Stomach (tissue), 9 donors: ENCODE data around the gene POM121L2. TPM values are rescaled to one million over a fixed set of nuclear protein-coding genes. Genes with fewer than 3 reads are reported as not detected.

Source experiments
- DNase-seq, 2 donors: peaks; one replicate each; pipeline versions ENCODE4 v3.0.0 to v3.0.0-alpha.2; 2013 to 2019
- H3K27ac ChIP-seq, 5 donors: fragments of 200-600 bp in 4 of 5; sonication (generic) in 4 of 5; one replicate each; pipeline ENCODE4 v1.5.1; 2013 to 2019; ENCODE audit warnings: mild to moderate bottlenecking in 1 of 5, moderate library complexity in 1 of 5
- H3K27me3 ChIP-seq, 3 donors: fragments of 200-600 bp; sonication (generic); one replicate each; pipeline ENCODE4 v1.5.1; 2017 to 2019; ENCODE audit warnings: mixed run types in 1 of 3
- H3K36me3 ChIP-seq, 4 donors: fragments of 200-600 bp; sonication (generic); 1 replicate in 3 of 4; 2 replicates in 1 of 4; pipeline ENCODE4 v1.5.1; 2016 to 2019
- H3K4me1 ChIP-seq, 4 donors: fragments of 200-600 bp; sonication (generic); one replicate each; pipeline ENCODE4 v1.5.1; 2016 to 2019
- H3K4me3 ChIP-seq, 4 donors: fragments of 200-600 bp; sonication (generic) in 3 of 4; one replicate each; pipeline ENCODE4 v1.5.1; 2016 to 2019; ENCODE audit warnings: mild to moderate bottlenecking in 1 of 4
- H3K9me3 ChIP-seq, 4 donors: fragments of 200-600 bp; sonication (generic); one replicate each; pipeline ENCODE4 v1.5.1; 2016 to 2019
- EP300 ChIP-seq: sonication (generic); formaldehyde crosslinking; IDR thresholded peaks from one replicate; pipeline ENCODE4 v1.6.1; 2017; ENCODE audit warnings: antibody characterized with exemption
- POLR2A ChIP-seq, 4 donors: fragments of 450-650 bp; IDR thresholded peaks; one replicate each; pipeline ENCODE4 v1.6.1; 2016; ENCODE audit warnings: antibody characterized with exemption in 4 of 4, control low read depth in 2 of 4, mild to moderate bottlenecking in 1 of 4, moderate library complexity in 1 of 4
- POLR2AphosphoS5 ChIP-seq, 3 donors: sonication (generic); formaldehyde crosslinking; IDR thresholded peaks; one replicate each; pipeline ENCODE4 v1.6.1; 2016; ENCODE audit warnings: antibody characterized with exemption in 3 of 3
- WGBS, 5 donors: extraction: QIAGEN DNeasy Blood & Tissue Kit in 3 of 5; methylation state at CpG; one replicate each; pipeline versions ENCODE4 v1.1.5 to v1.1.7; 2013 to 2018; 5-methylcytosine and 5-hydroxymethylcytosine counted together
- intact Hi-C: fragments of 100-400 bp; cut with DNase I; formaldehyde crosslinking; loops from one replicate; pipeline ENCODE4 v1.15.1; 2023; ENCODE audit warnings: low total_unique reads
- polyA plus RNA-seq, 3 donors: library from polyadenylated mRNA; stranded (reverse); fragments of 200-250 nt; gene quantifications; one replicate each; pipeline ENCODE4 v1.2.3, GENCODE V29; 2013
- total RNA-seq, 5 donors: library from RNA; depleted of rRNA; stranded (reverse); fragments of >200 nt; gene quantifications; one replicate each; pipeline versions ENCODE4 v1.1.0 to v1.2.3, GENCODE V29; 2014 to 2016
- TF ChIP-seq, protein P1 (sequence below), 7 experiments: fragments of 450-650 bp in 4 of 7; fragments of 200-600 bp in 3 of 7; sonication (generic) in 3 of 7; IDR thresholded peaks; one replicate each; pipeline ENCODE4 v1.5.1; 2016 to 2019; ENCODE audit warnings: antibody characterized with exemption in 7 of 7, control low read depth in 2 of 7, mild to moderate bottlenecking in 1 of 7
- donor health status: healthy with polysubstance abuse.
- donor health status: Bipolar disorder and iron deficiency.
- donor health status: healthy.

POM121L2 gene
- total and polyA plus RNA-seq, 8 donors, result not detected

DNA sequence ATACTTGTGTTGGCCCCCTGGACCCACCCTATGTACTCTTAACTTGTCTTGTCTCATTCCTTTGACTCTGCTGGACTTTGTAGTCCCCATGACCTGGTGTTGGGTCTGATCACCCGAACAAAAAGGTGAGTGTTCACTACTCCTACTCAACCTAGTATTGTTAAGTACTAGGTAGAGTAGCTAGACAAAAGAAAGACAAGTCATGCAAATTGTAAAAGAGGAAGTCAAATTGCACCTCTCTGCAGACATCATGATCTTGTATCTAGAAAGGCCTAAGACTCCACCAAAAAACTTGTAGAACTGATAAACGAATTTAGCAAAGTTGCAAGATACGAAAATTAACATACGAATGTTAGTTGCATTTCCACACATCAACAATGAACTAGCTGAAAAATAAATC, 40.8 kb upstream of the POM121L2 start:
- peaks cover 0 to 40% (median 14%) of the 10 kb centered on the region in 4 donors for H3K9me3 ChIP-seq
- no peak overlapping the region for H3K4me3 ChIP-seq
- no peak for TF ChIP-seq EP300
- no peak for TF ChIP-seq POLR2AphosphoS5 (IDR thresholded peaks at IDR 0.05)
- no peak for TF ChIP-seq POLR2A (IDR thresholded peaks at IDR 0.05)
- TF ChIP-seq, protein P1, sequence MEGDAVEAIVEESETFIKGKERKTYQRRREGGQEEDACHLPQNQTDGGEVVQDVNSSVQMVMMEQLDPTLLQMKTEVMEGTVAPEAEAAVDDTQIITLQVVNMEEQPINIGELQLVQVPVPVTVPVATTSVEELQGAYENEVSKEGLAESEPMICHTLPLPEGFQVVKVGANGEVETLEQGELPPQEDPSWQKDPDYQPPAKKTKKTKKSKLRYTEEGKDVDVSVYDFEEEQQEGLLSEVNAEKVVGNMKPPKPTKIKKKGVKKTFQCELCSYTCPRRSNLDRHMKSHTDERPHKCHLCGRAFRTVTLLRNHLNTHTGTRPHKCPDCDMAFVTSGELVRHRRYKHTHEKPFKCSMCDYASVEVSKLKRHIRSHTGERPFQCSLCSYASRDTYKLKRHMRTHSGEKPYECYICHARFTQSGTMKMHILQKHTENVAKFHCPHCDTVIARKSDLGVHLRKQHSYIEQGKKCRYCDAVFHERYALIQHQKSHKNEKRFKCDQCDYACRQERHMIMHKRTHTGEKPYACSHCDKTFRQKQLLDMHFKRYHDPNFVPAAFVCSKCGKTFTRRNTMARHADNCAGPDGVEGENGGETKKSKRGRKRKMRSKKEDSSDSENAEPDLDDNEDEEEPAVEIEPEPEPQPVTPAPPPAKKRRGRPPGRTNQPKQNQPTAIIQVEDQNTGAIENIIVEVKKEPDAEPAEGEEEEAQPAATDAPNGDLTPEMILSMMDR (IDR thresholded peaks at IDR 0.05), result no peak
- H3K27ac ChIP-seq, result no peak overlapping the region
- 81 to 89% (median 84%) methylated on average over 4 of the region's 4 CpGs for WGBS, 5 donors
- H3K36me3 ChIP-seq, result peaks cover 0 to 8% (median 0%) of the 10 kb centered on the region in 4 donors
- DNase-seq, result no peak
- no peaks in the 10 kb centered on the region for H3K4me1 ChIP-seq
- intact Hi-C loops, result no loop called here
- H3K27me3 ChIP-seq, result no peaks in the 10 kb centered on the region

DNA sequence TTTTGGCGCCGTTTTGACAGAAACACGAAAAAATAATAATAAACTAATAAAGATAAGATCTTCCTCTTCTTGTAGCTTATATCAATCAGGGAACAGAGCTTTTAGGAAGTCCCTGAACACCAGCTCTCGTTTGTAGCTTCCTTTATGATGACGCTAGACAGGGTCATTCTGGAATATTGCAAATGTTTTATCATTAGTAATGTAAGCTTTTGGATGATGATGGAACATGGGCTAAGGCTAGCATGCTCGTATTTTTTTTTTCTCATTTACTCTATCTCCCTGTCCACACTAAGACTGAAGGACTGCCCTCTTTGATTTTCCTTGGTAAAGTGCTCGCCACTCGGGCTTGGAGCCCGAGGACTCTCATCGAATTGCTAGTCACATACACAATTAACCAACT, 22.1 kb upstream of the POM121L2 start:
- TF ChIP-seq EP300, result no peak
- TF ChIP-seq, protein P1 (IDR thresholded peaks at IDR 0.05), result no peak
- no peak for TF ChIP-seq POLR2A (IDR thresholded peaks at IDR 0.05)
- no peak for TF ChIP-seq POLR2AphosphoS5 (IDR thresholded peaks at IDR 0.05)
- Histone ChIP-seq H3K27me3 (peaks cover 0 to 37% (median 9%) of the 10 kb centered on the region in 3 donors), H3K9me3 (peaks cover 0 to 11% (median 9%) of the 10 kb centered on the region in 4 donors), H3K27ac (no peak overlapping the region), H3K36me3 (no peaks in the 10 kb centered on the region), H3K4me3 (no peak overlapping the region), H3K4me1 (peaks cover 0 to 7% (median 3%) of the 10 kb centered on the region in 4 donors)
- WGBS, 5 donors, result 49 to 67% (median 55%) methylated on average over 10 of the region's 10 CpGs
- intact Hi-C loops, result no loop called here
- DNase-seq, result no peak

DNA sequence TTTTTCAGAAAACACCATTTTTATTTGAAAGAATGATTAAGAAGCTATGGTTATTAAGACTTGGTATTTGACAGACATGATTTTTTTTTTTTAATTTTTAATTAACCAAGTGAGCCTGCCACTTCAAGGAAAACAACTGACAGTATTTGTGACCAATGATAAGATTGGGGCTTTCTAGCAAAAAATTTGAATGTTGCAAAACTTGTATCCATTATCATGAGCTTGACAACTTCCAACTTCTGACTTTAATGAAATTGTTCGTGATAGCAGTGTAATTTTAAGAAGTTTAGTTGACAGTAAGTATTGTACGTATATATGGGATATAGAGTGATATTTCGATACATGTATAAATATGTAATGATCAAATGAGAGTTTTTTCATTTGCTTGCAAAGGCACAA, 21.6 kb upstream of the POM121L2 start:
- intact Hi-C loops, result no loop called here
- peaks cover 0 to 42% (median 9%) of the 10 kb centered on the region in 3 donors for H3K27me3 ChIP-seq
- peaks cover 0 to 7% (median 3%) of the 10 kb centered on the region in 4 donors for H3K4me1 ChIP-seq
- DNase-seq, result no peak
- TF ChIP-seq EP300, result no peak
- TF ChIP-seq, protein P1 (IDR thresholded peaks at IDR 0.05), result no peak
- TF ChIP-seq POLR2A (IDR thresholded peaks at IDR 0.05), result no peak
- TF ChIP-seq POLR2AphosphoS5 (IDR thresholded peaks at IDR 0.05), result no peak
- H3K36me3 ChIP-seq, result no peaks in the 10 kb centered on the region
- no peak overlapping the region for H3K27ac ChIP-seq
- H3K9me3 ChIP-seq, result peaks cover 0 to 13% (median 12%) of the 10 kb centered on the region in 4 donors
- H3K4me3 ChIP-seq, result peak overlapping the region in 1 of 4 donors; percentile 21
- 47 to 61% (median 57%) methylated on average over 3 of the region's 3 CpGs for WGBS, 5 donors

DNA sequence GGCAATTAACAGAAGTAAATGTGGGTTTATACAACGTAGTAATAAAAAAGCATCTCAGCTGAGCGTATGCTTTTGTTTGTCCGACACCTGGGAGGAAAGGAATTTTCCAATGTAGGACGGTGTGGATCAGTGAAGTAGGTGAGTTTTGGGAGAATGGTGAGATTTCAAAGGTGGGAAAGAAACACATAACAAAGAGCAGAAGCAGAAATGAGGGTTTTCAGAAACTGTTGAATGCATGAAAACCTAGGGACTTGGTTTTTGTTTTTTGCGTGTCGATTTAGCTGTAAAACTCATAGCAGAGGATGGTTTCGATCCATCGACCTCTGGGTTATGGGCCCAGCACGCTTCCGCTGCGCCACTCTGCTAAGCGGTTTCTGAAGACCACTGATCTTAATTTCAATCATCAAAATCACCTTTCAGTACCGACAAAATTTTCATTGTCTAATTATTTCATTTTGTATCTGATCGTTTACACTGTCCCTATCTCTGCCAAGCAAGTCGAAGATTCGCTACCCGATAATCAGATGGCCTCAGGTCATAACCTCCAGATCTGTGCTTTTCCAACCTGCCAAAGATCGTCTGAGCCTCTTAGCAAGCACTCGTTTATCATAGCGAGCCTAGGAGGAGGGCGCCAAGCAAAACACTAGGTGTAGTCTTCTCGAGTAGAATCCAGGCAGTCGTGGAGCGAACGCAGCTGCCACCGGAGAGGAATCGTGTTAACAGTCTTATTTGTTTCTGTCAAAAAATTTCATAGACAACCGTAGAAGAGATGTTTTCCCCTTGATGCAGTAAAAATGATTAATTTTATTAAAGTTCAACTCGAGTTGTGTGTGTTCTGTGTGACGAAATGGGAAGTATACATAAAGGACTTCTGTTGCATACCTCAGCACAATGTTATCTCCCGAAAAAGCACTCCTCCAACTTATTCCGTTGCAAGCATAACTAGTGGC, 20.9 kb upstream of the POM121L2 start:
- intact Hi-C loops, result no loop called here
- H3K27ac ChIP-seq, result no peak overlapping the region
- H3K27me3 ChIP-seq, result peaks cover 0 to 45% (median 9%) of the 10 kb centered on the region in 3 donors
- H3K4me3 ChIP-seq, result peak overlapping the region in 1 of 4 donors; percentile 21
- peaks cover 0 to 14% (median 14%) of the 10 kb centered on the region in 4 donors for H3K9me3 ChIP-seq
- H3K4me1 ChIP-seq, result peaks cover 0 to 7% (median 3%) of the 10 kb centered on the region in 4 donors
- no peaks in the 10 kb centered on the region for H3K36me3 ChIP-seq
- TF ChIP-seq POLR2A (IDR thresholded peaks at IDR 0.05), result no peak
- no peak for TF ChIP-seq EP300
- TF ChIP-seq, protein P1 (IDR thresholded peaks at IDR 0.05), result no peak
- no peak for TF ChIP-seq POLR2AphosphoS5 (IDR thresholded peaks at IDR 0.05)
- DNase-seq, result peak in 1 of 2 donors; percentile 26
- 10 to 13% (median 11%) methylated on average over 32 of the region's 32 CpGs for WGBS, 5 donors
